GM12891 (cell line): ENCODE measurements around the gene RANBP3.

Experiments
- DNase-seq: peaks from one replicate; pipeline ENCODE4 v3.0.0; 2011; ENCODE audit warnings: low spot score; ENCODE audit not compliant: insufficient read length
- FAIRE-seq: peaks from 2 replicates; lab custom pipeline; 2011; peaks lifted over from hg19 to GRCh38; lab: Jason Lieb, UNC
- PAX5 ChIP-seq: IDR thresholded peaks from 2 replicates; pipeline ENCODE4 v1.6.1; 2011; ENCODE audit warnings: low read length, moderate library complexity, mild to moderate bottlenecking; ENCODE audit not compliant: insufficient read depth, severe bottlenecking
- POLR2A ChIP-seq: IDR thresholded peaks from 2 replicates; pipeline ENCODE4 v1.6.1; 2011; ENCODE audit warnings: low read depth, low read length, control low read depth
- POLR2AphosphoS5 ChIP-seq: IDR thresholded peaks from 2 replicates; pipeline ENCODE4 v1.6.1; 2011; ENCODE audit warnings: low read depth, low read length, control low read depth
- POU2F2 ChIP-seq: IDR thresholded peaks from 2 replicates; pipeline ENCODE4 v1.6.1; 2011; ENCODE audit warnings: low read depth, mild to moderate bottlenecking, control low read depth, low read length, moderate library complexity
- SPI1 ChIP-seq: IDR thresholded peaks from 2 replicates; pipeline ENCODE4 v1.6.1; 2011; ENCODE audit warnings: low read depth, low read length, control low read depth
- TAF1 ChIP-seq: IDR thresholded peaks from 2 replicates; pipeline ENCODE4 v1.6.1; 2011; ENCODE audit warnings: low read depth, low read length, control low read depth

RANBP3 gene

DNA sequence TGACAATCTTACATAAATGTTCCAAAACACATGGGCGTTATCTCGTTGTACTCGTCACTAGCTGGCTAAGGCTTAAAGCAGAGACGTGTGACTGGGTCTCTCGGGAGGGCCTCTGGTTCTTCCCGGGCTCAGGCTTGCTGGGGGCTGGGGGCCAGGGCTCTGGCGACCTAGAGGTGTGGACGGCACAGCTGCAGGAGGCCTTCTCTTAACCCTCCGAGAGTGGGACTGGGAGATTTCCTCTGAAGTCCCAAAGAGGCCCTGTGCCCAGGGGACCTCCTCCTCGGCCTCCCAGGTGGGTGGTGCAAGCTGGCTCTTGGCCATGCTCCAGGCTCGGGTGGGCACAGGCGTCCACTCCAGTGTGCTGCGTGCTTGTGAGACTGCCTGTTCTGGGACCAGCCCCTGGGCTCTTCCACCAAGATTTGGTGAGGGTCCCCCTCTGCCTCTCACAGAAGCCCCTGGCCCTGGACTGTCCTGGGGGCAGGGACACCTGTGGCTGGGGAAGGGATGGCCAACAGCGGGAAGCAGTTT, 61.7 kb downstream of the RANBP3 start:
- no peak for DNase-seq

DNA sequence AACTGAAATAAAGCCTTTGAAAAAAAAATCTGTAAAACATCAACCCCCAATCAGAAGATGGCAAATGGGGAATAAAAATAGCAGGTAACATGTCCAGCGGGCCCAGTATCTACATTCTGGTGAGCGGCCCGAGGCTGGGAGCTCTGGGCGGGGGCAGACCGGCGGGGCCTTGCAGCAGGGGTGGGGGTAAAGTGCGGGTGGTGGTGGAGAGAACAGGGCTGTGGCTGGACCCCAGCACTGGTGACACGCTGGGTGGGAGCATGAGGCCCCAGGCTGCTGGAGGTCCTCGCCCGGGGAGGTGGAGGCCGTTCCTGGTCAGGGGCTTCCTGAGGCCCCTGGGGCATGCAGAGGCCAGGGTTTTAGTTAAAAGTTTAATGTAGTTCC, 62.2 kb downstream of the RANBP3 start:
- no peak for FAIRE-seq
- no peak for DNase-seq
- TF ChIP-seq SPI1 (no peak), POLR2A (no peak), PAX5 (no peak), POLR2AphosphoS5 (no peak), POU2F2 (no peak), TAF1 (no peak)

More for the DNA sequence above, 61.7 kb downstream of the RANBP3 start:
- TF ChIP-seq POU2F2 = no peak
- TF ChIP-seq SPI1 = no peak
- no peak for TF ChIP-seq PAX5
- TF ChIP-seq POLR2AphosphoS5 = no peak
- TF ChIP-seq TAF1 = no peak
- TF ChIP-seq POLR2A = no peak
- no peak for FAIRE-seq

DNA sequence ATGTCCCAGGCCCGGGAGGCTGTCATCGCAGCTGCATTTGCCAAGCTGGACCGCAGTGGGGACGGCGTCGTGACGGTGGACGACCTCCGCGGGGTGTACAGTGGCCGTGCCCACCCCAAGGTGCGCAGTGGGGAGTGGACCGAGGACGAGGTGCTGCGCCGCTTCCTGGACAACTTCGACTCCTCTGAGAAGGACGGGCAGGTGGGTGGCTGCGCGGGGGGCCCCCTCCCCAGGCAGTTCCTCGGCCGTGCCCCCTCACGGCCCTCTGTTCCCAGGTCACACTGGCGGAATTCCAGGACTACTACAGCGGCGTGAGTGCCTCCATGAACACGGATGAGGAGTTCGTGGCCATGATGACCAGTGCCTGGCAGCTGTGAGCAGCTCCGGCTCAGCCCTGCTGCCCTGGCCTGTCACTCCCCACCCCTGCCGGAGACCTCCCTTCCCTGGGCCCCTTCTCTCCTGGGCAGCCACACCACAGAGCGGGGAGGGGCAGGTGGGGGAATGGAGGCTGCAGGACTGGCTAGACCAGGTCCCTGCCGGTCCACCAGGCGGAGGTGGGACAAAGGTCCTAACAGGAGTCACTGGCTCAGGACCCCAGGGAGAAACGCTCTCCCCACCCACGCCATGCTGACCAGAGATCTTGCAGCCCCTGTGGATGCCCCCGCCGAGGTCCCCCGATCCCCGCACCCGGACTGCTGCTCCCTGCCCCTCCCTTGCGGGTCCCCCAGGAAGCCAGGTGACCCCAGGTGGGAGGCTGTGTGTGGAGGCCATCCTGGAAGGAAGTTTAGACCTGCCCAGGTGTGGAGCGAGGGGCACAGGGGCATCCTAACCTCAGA, 62.8 kb downstream of the RANBP3 start:
- no peak for DNase-seq
- TF ChIP-seq POU2F2 (no peak), POLR2AphosphoS5 (no peak), SPI1 (no peak), PAX5 (no peak), POLR2A (no peak)
- FAIRE-seq = no peak

DNA sequence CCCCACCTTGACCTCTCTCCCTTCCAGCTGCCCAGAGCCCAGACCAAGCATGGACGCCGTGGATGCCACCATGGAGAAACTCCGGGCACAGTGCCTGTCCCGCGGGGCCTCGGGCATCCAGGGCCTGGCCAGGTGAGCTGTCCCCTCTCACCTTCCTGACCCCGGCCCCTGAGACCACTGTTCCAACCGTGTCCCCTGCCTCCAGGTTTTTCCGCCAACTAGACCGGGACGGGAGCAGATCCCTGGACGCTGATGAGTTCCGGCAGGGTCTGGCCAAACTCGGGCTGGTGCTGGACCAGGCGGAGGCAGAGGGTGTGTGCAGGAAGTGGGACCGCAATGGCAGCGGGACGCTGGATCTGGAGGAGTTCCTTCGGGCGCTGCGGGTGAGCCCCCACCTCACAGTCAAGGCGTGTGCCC, 63.6 kb downstream of the RANBP3 start:
- FAIRE-seq (no peak), DNase-seq (no peak)
- TF ChIP-seq PAX5 = no peak
- no peak for TF ChIP-seq POLR2AphosphoS5
- TF ChIP-seq POLR2A = no peak; the same call in 1 of the 2 replicates
- no peak for TF ChIP-seq SPI1
- TF ChIP-seq TAF1 = no peak
- TF ChIP-seq POU2F2 = no peak

DNA sequence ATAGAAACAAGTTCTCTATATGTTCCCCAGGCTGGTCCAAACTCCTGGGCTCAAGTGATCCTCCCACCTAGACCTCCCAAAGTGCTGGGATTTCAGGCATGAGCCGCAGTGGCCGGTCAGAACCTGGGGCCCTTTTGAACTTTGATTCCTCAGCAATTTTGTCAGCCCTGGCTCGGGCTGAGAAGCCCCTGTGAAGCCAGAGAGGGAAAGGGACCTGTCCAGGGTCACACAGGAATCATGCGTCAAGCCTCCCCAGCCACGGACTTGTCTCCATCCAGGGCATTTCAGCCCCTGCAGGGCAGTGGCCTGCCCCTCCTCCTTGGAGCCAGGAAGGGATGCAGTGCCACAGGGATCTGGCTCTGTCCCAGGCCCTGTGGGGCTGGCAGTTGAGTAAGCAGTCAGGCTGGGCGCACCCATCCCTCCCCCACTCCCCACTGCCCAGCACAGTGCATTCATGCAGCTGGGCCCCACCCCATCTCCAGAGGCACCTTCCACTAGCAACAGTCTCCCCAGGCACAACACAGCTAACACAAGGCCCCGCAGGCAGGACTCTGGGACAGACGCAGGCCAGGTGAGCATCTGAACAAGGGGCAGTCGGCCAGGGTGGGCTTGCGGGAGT, 64.1 kb downstream of the RANBP3 start, which contains the start of gene CAPS:
Gene CAPS, plus strand, starts transcription at position 516 of the 619 bp plus-strand sequence. CDS start 153 bp downstream, outside the sequence.
- FAIRE-seq = no peak
- no peak for TF ChIP-seq POLR2A
- TF ChIP-seq POLR2AphosphoS5 = no peak
- TF ChIP-seq POU2F2 = no peak
- TF ChIP-seq TAF1 = no peak
- no peak for TF ChIP-seq SPI1
- TF ChIP-seq PAX5 = no peak
- no peak for DNase-seq

DNA sequence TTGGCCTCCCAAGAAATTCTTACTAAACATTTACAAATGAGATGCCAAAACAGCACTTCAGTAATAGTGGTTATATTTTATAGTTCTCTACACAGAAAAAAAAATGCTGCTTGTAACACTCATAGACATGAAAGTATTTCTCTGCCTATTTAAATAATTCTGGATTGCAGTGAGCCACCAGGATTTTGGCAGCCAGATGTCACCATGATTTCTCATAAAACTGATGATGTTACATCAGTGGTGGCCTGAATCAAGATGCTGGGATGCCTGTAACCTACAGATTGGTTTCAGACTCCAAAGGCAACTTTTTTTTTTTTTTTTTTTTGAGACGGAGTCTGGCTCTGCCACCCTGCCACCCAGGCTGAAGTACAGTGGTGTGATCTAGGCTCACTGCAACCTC, 66.6 kb downstream of the RANBP3 start:
- DNase-seq (no peak), FAIRE-seq (no peak)
- no peak for TF ChIP-seq PAX5
- no peak for TF ChIP-seq TAF1
- TF ChIP-seq SPI1 = no peak
- TF ChIP-seq POLR2A = no peak
- no peak for TF ChIP-seq POLR2AphosphoS5
- no peak for TF ChIP-seq POU2F2

DNA sequence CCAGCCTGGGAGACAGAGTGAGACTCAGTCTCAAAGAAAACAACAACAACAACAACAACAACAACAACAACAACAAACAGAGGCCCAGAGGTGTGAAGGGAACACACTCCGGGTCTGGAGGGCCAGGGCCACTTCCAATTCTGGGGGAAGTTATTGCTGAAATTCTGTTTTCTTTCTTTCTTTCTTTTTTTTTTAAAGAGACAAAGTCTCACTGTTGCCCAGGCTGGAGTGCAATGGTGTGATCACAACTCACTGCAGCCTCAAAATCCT, 67.4 kb downstream of the RANBP3 start:
- FAIRE-seq (no peak), DNase-seq (no peak)
- TF ChIP-seq POLR2A (no peak), POLR2AphosphoS5 (no peak), TAF1 (no peak), PAX5 (no peak), SPI1 (no peak), POU2F2 (no peak)

DNA sequence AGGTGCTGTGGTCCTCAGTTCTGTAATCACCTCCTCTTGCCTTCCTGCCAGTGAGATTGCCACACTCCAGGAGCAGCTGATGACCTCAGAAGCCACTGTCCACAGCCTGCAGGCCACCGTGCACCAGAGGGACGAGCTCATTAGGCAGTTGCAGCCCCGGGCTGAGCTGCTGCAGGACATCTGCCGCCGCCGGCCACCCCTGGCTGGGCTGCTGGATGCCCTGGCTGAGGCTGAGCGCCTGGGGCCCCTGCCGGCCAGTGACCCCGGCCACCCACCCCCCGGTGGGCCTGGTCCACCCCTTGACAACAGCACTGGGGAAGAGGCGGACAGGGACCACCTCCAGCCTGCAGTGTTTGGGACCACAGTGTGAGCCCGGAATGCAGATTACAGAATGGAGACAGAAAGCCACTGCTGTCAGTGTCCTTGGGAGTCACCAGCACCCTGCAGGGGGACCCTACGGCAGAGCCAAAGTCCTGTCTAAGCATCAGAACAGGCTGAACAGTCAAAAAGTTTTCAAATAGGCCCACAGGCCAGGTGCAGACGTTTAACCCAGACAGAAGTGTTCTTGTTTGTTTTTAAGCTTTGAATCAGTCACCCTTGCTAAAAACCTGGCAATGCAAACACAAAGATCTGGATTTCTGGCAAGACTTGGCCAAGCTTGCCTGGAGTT, 69.0 kb downstream of the RANBP3 start:
- FAIRE-seq (no peak), DNase-seq (no peak)
- TF ChIP-seq TAF1 (no peak), POU2F2 (no peak), POLR2A (no peak), SPI1 (no peak), PAX5 (no peak), POLR2AphosphoS5 (no peak)
